Vagina (tissue), 2 donors: ENCODE data around the gene PRR5L. TPM values are rescaled to one million over a fixed set of nuclear protein-coding genes. Genes with fewer than 3 reads are reported as not detected.
A peak's percentile ranks its signal among the peaks of the same experiment; 100 is the strongest.

ENCODE experiments used
- DNase-seq, 2 donors: peaks; one replicate each; pipeline ENCODE4 v3.0.0-alpha.2; 2017; ENCODE audit errors: extremely low spot score in 2 of 2
- H3K27ac ChIP-seq: fragments of 200-600 bp; sonication (generic); one replicate; pipeline ENCODE4 v1.5.1; 2019
- H3K27me3 ChIP-seq: fragments of 200-600 bp; sonication (generic); one replicate; pipeline ENCODE4 v1.5.1; 2019
- H3K36me3 ChIP-seq, 2 donors: fragments of 200-600 bp; sonication (generic); one replicate each; pipeline ENCODE4 v1.5.1; 2017 to 2019
- H3K4me1 ChIP-seq: fragments of 200-600 bp; sonication (generic); one replicate; pipeline ENCODE4 v1.5.1; 2019
- H3K4me3 ChIP-seq, 2 donors: fragments of 200-600 bp; sonication (generic); 1 replicate in 1 of 2; 2 replicates in 1 of 2; pipeline ENCODE4 v1.5.1; 2016 to 2019
- H3K9me3 ChIP-seq: fragments of 200-600 bp; sonication (generic); one replicate; pipeline ENCODE4 v1.5.1; 2019
- POLR2A ChIP-seq, 2 donors: fragments of 450-650 bp; IDR thresholded peaks; one replicate each; pipeline ENCODE4 v1.6.1; 2017; ENCODE audit warnings: antibody characterized with exemption in 2 of 2, mild to moderate bottlenecking in 2 of 2, moderate library complexity in 2 of 2
- POLR2AphosphoS5 ChIP-seq, 2 donors: sonication (generic); formaldehyde crosslinking; IDR thresholded peaks; one replicate each; pipeline ENCODE4 v1.9.0; 2017; ENCODE audit warnings: antibody characterized with exemption in 2 of 2, mild to moderate bottlenecking in 2 of 2, low read depth in 1 of 2; ENCODE audit not compliant: insufficient read depth in 1 of 2
- intact Hi-C: fragments of 100-400 bp; cut with DNase I; formaldehyde crosslinking; loops from one replicate; pipeline ENCODE4 v1.15.1; 2023
- total RNA-seq: library from RNA; depleted of rRNA; stranded (reverse); fragments of >200 nt; gene quantifications from one replicate; pipeline ENCODE4 v1.2.3, GENCODE V29; 2016
- TF ChIP-seq, protein P1 (sequence below), 3 experiments: fragments of 450-650 bp in 2 of 3; fragments of 200-600 bp in 1 of 3; sonication (generic) in 1 of 3; IDR thresholded peaks; one replicate each; pipeline ENCODE4 v1.5.1; 2017 to 2019; ENCODE audit warnings: antibody characterized with exemption in 3 of 3, mild to moderate bottlenecking in 2 of 3, moderate library complexity in 2 of 3

PRR5L gene
- total RNA-seq, 1 donor from 2014 or later, result 27.5 TPM

DNA sequence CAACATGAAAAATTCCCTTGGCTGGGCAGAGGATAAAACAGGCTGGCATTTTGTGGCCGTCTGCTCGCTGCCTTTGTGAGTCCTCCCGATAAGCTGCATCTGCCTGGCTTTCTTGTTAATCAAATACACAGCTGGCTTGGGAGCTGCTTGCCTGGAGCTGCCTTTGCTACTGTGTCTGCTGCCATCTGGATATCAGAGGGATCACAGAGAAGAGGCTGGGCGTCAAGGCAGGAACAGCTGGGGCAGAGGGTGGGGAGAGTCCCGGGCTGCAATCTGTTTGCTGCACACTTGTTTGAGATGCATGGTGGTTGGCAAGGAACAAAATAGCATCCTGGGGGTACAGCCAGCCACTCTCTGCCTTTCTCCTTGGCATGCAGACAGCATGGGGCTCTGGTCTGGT lies 42.9 kb upstream of the PRR5L start:
- Histone ChIP-seq H3K4me1 (no peaks in the 10 kb centered on the region), H3K36me3 (no peaks in the 10 kb centered on the region), H3K27me3 (no peaks in the 10 kb centered on the region), H3K27ac (no peak overlapping the region), H3K9me3 (no peaks in the 10 kb centered on the region), H3K4me3 (no peak overlapping the region)
- intact Hi-C loops, result no loop called here
- TF ChIP-seq, protein P1, sequence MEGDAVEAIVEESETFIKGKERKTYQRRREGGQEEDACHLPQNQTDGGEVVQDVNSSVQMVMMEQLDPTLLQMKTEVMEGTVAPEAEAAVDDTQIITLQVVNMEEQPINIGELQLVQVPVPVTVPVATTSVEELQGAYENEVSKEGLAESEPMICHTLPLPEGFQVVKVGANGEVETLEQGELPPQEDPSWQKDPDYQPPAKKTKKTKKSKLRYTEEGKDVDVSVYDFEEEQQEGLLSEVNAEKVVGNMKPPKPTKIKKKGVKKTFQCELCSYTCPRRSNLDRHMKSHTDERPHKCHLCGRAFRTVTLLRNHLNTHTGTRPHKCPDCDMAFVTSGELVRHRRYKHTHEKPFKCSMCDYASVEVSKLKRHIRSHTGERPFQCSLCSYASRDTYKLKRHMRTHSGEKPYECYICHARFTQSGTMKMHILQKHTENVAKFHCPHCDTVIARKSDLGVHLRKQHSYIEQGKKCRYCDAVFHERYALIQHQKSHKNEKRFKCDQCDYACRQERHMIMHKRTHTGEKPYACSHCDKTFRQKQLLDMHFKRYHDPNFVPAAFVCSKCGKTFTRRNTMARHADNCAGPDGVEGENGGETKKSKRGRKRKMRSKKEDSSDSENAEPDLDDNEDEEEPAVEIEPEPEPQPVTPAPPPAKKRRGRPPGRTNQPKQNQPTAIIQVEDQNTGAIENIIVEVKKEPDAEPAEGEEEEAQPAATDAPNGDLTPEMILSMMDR (IDR thresholded peaks at IDR 0.05), result no peak
- no peak for TF ChIP-seq POLR2AphosphoS5 (IDR thresholded peaks at IDR 0.05; ENCODE audit: insufficient read depth in 1 of 2, low read depth in 1 of 2)
- no peak for TF ChIP-seq POLR2A (IDR thresholded peaks at IDR 0.05)
- no peak for DNase-seq

DNA sequence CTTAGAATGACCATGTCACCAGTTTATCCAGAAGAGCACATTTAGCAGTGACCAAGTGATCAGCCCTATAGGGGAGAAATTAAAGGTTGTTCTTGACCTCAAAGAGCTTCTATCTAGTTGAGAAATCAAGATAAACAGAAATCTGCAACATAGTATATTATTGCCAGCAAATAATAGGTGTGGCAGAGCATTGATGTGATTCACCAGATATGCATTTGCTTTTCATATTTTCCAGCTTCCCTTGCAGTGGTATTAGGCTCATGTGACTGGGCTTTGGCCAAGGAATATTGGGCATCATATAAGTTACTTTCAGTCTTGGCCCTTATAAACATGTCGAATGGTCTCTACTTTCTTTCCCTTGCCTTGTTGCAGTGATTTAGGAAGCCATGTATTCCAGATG lies 41.4 kb upstream of the PRR5L start:
- Histone ChIP-seq H3K9me3 (no peaks in the 10 kb centered on the region), H3K4me1 (no peaks in the 10 kb centered on the region), H3K4me3 (no peak overlapping the region), H3K27ac (no peak overlapping the region), H3K27me3 (no peaks in the 10 kb centered on the region), H3K36me3 (no peaks in the 10 kb centered on the region)
- intact Hi-C loops, result no loop called here
- DNase-seq, result no peak
- TF ChIP-seq POLR2AphosphoS5 (IDR thresholded peaks at IDR 0.05; ENCODE audit: insufficient read depth in 1 of 2, low read depth in 1 of 2) (no peak), POLR2A (IDR thresholded peaks at IDR 0.05) (no peak)
- TF ChIP-seq, protein P1 (IDR thresholded peaks at IDR 0.05), result no peak

DNA sequence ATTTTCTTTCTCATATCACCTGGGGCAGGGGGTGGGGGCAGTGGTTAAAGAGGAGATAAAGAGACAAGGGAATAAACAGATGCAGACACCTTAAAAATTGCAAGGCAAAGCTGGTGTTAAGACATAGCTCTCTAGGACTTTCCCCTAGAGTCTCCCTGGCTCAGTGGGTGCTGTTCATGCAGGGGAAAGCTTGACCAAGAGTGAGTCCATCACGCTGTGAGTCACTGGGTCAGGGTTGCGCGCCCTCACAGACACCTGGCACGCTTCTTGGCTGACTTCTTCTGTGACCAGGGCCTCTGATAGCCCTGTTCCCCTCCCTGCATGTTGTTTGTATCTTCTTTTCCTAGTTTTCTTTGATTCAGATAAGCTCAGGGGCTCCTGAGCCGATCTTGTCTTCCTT lies 38.7 kb upstream of the PRR5L start:
- intact Hi-C loops, result no loop called here
- no peak for DNase-seq

DNA sequence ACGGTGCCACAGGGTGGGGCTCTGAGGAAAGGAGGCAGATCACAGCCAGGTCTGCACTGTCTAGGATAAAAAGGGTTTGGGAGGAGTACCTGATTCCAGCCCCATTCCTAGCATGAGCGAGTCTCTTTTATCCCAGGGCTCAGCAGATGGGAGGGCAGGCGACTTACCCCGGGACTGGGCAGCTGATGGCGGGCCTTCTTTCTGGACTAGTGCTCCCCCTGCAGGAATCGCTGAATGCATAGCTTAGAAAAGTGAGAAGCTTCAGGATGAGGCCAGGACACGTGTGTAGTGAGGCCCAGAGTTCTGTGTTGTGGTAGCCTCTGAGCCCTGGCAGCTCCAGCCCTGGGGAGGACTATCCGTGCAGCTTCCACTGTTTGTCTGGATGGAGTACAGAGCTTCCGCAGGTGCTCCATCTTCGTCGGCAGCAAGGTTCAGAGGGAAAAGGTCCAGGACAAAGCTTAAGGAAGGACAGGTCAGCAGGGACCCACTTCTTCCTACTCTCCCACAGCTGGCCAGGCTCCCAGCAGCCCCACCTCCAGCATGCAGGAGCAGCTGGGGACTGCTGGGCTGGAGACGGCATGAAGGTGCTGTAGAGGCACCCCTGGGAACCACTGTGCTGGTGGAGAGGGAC lies 37.2 kb upstream of the PRR5L start:
- Histone ChIP-seq H3K4me3 (no peak overlapping the region), H3K4me1 (no peaks in the 10 kb centered on the region), H3K36me3 (no peaks in the 10 kb centered on the region), H3K9me3 (no peaks in the 10 kb centered on the region), H3K27me3 (no peaks in the 10 kb centered on the region), H3K27ac (no peak overlapping the region)
- TF ChIP-seq, protein P1 (IDR thresholded peaks at IDR 0.05), result peak in 2 of 3 experiments; percentile 39 to 44
- TF ChIP-seq POLR2AphosphoS5 (IDR thresholded peaks at IDR 0.05; ENCODE audit: insufficient read depth in 1 of 2, low read depth in 1 of 2) (no peak), POLR2A (IDR thresholded peaks at IDR 0.05) (no peak)
- DNase-seq, result no peak
- intact Hi-C loops, result no loop called here

More for the DNA sequence above, 38.7 kb upstream of the PRR5L start:
- Histone ChIP-seq H3K4me1 (no peaks in the 10 kb centered on the region), H3K36me3 (no peaks in the 10 kb centered on the region), H3K9me3 (no peaks in the 10 kb centered on the region), H3K4me3 (no peak overlapping the region), H3K27me3 (no peaks in the 10 kb centered on the region), H3K27ac (no peak overlapping the region)
- TF ChIP-seq POLR2A (IDR thresholded peaks at IDR 0.05) (no peak), POLR2AphosphoS5 (IDR thresholded peaks at IDR 0.05; ENCODE audit: insufficient read depth in 1 of 2, low read depth in 1 of 2) (no peak)
- TF ChIP-seq, protein P1 (IDR thresholded peaks at IDR 0.05), result no peak

DNA sequence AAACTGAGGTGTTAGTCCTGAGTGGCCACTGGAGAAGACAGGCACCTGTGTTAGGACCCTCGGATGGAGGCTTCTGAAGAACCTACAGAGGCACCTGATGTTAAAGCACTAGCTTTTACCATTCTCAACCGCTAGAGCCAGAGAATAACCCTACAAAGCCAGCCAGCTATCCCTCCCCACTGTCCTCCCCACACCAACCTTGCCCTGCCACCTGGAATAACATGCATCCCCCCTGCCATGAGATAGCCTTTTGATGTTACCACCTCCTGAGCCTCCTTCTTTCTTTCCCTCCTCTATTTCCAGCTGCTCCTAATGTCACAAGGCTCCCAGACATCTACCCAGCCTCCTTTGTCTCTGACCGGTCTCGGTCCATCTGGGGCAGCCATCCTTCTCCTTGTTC lies 35.0 kb upstream of the PRR5L start:
- TF ChIP-seq POLR2AphosphoS5 (IDR thresholded peaks at IDR 0.05; ENCODE audit: insufficient read depth in 1 of 2, low read depth in 1 of 2), result no peak
- TF ChIP-seq POLR2A (IDR thresholded peaks at IDR 0.05), result no peak
- TF ChIP-seq, protein P1 (IDR thresholded peaks at IDR 0.05), result no peak
- intact Hi-C loops, result loop anchor here (5.0 to 10.0 kb wide), 2 partner anchors 446 to 644 kb away; partner anchors contain the start of gene FJX1
- H3K4me3 ChIP-seq, result no peak overlapping the region
- no peaks in the 10 kb centered on the region for H3K9me3 ChIP-seq
- H3K27me3 ChIP-seq, result no peaks in the 10 kb centered on the region
- no peak overlapping the region for H3K27ac ChIP-seq
- no peaks in the 10 kb centered on the region for H3K36me3 ChIP-seq
- DNase-seq, result no peak
- H3K4me1 ChIP-seq, result no peaks in the 10 kb centered on the region
